Osteocyte (in vitro differentiated cells): ENCODE data around the gene NSUN2. TPM values are rescaled to one million over a fixed set of nuclear protein-coding genes. Genes with fewer than 3 reads are reported as not detected.

Experiments
- DNase-seq: peaks from one replicate; pipeline ENCODE4 v3.0.0; 2021; ENCODE audit warnings: mixed read lengths; ENCODE audit not compliant: unreplicated experiment; ENCODE audit errors: extremely low spot score
- H3K27ac Mint-ChIP-seq: one replicate; pipeline ENCODE4 v1.8.0; 2021; ENCODE audit warnings: mild to moderate bottlenecking, mixed read lengths; ENCODE audit not compliant: unreplicated experiment
- H3K27me3 Mint-ChIP-seq: one replicate; pipeline ENCODE4 v1.8.0; 2021; ENCODE audit warnings: mixed read lengths; ENCODE audit not compliant: unreplicated experiment
- H3K36me3 Mint-ChIP-seq: one replicate; pipeline ENCODE4 v1.8.0; 2021; ENCODE audit warnings: mixed read lengths; ENCODE audit not compliant: unreplicated experiment
- H3K4me1 Mint-ChIP-seq: one replicate; pipeline ENCODE4 v1.8.0; 2021; ENCODE audit warnings: mixed read lengths; ENCODE audit not compliant: unreplicated experiment
- H3K4me3 Mint-ChIP-seq: one replicate; pipeline ENCODE4 v1.8.0; 2021; ENCODE audit warnings: mild to moderate bottlenecking, moderate library complexity, mixed read lengths; ENCODE audit not compliant: unreplicated experiment
- H3K9me3 Mint-ChIP-seq: one replicate; pipeline ENCODE4 v1.8.0; 2021; ENCODE audit warnings: mixed read lengths; ENCODE audit not compliant: unreplicated experiment
- long read RNA-seq: library from polyadenylated mRNA; unstranded; transcript quantifications from one replicate; pipeline ENCODE4 v2.0.0, GENCODE V29; 2021
- total RNA-seq: library from RNA; stranded (reverse); gene quantifications from 2 replicates; pipeline ENCODE4 v1.2.1, GENCODE V29; 2021
- TF ChIP-seq, protein P1 (sequence below): fragments of 200-600 bp; sonication (generic); IDR thresholded peaks from 2 replicates; pipeline ENCODE4 v1.5.0; 2021; ENCODE audit warnings: antibody characterized with exemption, mild to moderate bottlenecking, moderate library complexity

Gene NSUN2
- total RNA-seq, result 48.7 and 50.1 TPM in 2 replicates
- long read RNA-seq, transcript NSUN2-201 (19 exons, 3,303 nt), result major isoform, 32 of 89 reads
- long read RNA-seq, partial matches to known transcripts, result 40 of 89 reads
- long read RNA-seq, other reads (novel, unspliced or antisense), result 11 of 89 reads

DNA sequence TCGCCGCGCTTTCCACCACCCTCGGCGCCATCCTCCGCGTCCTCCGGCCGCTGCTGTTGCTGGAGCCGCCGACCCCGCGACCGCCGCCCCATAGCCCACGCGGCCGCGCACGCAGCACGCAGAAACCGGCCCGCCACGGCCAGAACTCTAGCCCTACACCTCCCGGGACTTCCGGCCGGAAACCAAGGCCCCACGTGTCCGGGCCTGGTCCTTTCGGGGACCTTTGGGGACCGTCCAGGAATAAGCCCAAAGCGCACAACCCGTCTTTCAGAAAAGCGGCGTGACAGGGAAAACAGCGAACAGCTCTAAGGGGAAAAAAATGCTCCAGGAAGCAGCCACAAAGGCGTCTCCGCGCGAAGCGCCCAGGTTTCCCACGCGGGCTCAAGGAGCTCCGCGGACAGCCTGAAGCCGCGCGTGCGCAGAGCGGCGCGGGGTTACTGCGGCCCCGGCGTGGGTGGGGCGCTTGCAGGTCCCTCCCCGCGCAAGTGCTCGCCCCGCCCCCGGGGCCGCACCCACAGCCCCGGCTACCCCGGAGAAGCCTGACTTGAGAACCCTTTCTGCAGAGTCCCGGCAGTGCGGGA lies at the start of gene NSUN2, which contains the start of gene SRD5A1:
Gene NSUN2 (minus strand): TSS at position 157 of the 581 bp plus-strand sequence. CDS start 65 bp downstream, at position 92.
Gene SRD5A1 (plus strand): TSS at position 553 of the 581 bp plus-strand sequence. CDS start 137 bp downstream, outside the sequence.
- Mint-ChIP-seq H3K4me3 (peak within 1 kb of the TSS; percentile 96), H3K4me1 (peaks cover 25% of the 10 kb centered on the region), H3K27ac (peak within 1 kb of the TSS; percentile 99), H3K27me3 (no peaks in the 10 kb centered on the region), H3K36me3 (peaks cover 11% of the 10 kb centered on the region), H3K9me3 (no peaks in the 10 kb centered on the region)
- TF ChIP-seq, protein P1, sequence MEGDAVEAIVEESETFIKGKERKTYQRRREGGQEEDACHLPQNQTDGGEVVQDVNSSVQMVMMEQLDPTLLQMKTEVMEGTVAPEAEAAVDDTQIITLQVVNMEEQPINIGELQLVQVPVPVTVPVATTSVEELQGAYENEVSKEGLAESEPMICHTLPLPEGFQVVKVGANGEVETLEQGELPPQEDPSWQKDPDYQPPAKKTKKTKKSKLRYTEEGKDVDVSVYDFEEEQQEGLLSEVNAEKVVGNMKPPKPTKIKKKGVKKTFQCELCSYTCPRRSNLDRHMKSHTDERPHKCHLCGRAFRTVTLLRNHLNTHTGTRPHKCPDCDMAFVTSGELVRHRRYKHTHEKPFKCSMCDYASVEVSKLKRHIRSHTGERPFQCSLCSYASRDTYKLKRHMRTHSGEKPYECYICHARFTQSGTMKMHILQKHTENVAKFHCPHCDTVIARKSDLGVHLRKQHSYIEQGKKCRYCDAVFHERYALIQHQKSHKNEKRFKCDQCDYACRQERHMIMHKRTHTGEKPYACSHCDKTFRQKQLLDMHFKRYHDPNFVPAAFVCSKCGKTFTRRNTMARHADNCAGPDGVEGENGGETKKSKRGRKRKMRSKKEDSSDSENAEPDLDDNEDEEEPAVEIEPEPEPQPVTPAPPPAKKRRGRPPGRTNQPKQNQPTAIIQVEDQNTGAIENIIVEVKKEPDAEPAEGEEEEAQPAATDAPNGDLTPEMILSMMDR, result no peak
- DNase-seq, result peak; percentile 97

DNA sequence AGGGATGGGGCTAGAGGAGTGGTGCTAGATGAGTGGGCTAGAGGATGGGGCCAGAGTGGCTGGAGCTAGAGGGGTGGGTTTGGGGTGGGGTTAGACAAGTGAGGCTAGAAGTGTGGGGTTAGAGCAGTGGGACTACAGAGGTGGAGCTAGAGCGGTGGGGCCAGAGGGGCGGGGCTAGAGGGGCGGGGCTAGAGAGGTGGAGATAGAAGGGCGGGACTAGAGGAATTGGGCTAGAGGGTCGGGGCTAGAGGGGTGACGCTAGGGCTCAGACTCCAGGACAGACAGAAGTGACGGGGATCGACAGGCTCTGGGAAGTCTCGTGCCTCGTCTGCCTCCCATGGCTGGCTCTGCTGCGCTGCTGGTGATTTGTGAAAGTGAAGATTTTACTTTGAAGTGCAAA lies 49.4 kb upstream of the NSUN2 start:
- no peak overlapping the region for H3K27ac Mint-ChIP-seq
- H3K27me3 Mint-ChIP-seq, result peaks cover 2% of the 10 kb centered on the region
- H3K4me1 Mint-ChIP-seq, result peaks cover 8% of the 10 kb centered on the region
- H3K36me3 Mint-ChIP-seq, result no peaks in the 10 kb centered on the region
- TF ChIP-seq, protein P1, result no peak
- H3K9me3 Mint-ChIP-seq, result no peaks in the 10 kb centered on the region
- H3K4me3 Mint-ChIP-seq, result no peak overlapping the region
- DNase-seq, result no peak

DNA sequence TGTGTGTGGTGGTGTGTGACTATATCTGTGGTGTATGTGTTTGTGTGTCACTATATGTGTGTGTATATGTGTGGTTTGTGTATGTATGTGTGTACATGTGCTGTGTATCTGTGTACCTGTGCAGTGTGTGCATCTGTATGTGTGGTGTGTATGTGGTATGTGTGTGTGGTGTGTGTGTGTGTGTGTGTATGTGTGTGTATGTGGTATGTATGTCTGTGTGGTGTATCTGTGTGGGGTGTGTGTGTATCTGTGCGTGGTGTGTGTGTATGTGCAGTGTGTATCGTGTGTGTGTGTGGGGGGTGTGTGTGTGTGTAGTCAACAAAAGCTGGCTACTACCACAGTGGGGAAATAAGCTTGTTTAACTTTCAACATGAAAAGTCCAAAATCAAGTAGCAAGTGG lies 48.8 kb upstream of the NSUN2 start:
- Mint-ChIP-seq H3K27me3 (peaks cover 2% of the 10 kb centered on the region), H3K4me3 (no peak overlapping the region), H3K36me3 (no peaks in the 10 kb centered on the region), H3K9me3 (no peaks in the 10 kb centered on the region), H3K27ac (no peak overlapping the region), H3K4me1 (peaks cover 2% of the 10 kb centered on the region)
- DNase-seq, result no peak
- TF ChIP-seq, protein P1, result no peak

DNA sequence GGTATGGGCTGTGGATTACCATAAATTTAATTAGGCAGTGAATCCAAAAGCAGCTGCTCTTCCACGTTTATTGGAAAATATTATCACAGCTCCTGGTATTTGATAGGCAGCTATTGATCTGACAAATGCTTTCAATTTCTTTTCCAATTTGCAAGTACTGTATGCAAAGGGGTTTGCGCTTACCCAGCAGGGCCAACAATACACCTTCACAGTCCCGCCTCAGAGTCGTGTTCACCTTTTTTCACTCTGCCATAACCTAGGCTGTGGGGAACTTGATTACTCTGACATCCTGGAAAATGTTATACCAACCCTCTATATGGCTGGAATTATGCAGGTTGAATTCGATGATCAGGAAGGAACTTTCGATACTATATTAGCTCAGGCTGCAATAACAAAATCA lies 48.1 kb upstream of the NSUN2 start:
- no peak overlapping the region for H3K4me3 Mint-ChIP-seq
- H3K36me3 Mint-ChIP-seq, result no peaks in the 10 kb centered on the region
- H3K4me1 Mint-ChIP-seq, result no peaks in the 10 kb centered on the region
- H3K9me3 Mint-ChIP-seq, result no peaks in the 10 kb centered on the region
- peaks cover 2% of the 10 kb centered on the region for H3K27me3 Mint-ChIP-seq
- TF ChIP-seq, protein P1, result no peak
- H3K27ac Mint-ChIP-seq, result no peak overlapping the region
- DNase-seq, result no peak

DNA sequence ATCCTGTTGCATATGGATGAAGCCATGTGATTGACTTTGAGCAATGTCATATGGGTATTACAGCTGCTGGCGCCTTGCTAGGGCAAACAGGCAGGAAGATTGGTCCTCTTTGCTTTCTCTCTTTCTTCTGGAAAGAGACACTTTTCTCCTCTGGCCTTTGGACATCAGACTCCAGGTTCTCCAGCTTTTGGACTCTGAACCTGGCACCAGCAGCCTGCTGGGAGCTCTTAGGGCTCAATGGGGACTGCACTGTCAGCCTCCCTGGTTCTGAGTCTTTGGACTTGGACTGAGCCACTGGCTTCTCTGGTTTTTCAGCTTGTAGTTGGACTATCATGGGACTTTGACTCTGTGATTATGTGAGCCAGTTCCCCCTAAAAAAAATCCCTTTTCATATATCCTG lies 45.5 kb upstream of the NSUN2 start:
- no peaks in the 10 kb centered on the region for H3K4me1 Mint-ChIP-seq
- H3K27ac Mint-ChIP-seq, result no peak overlapping the region
- no peaks in the 10 kb centered on the region for H3K36me3 Mint-ChIP-seq

More for the DNA sequence above, 45.5 kb upstream of the NSUN2 start:
- DNase-seq, result no peak
- H3K9me3 Mint-ChIP-seq, result no peaks in the 10 kb centered on the region
- peaks cover 2% of the 10 kb centered on the region for H3K27me3 Mint-ChIP-seq
- H3K4me3 Mint-ChIP-seq, result no peak overlapping the region
- TF ChIP-seq, protein P1, result no peak
